Measurements from ENCODE around the gene EPHA5. TPM values are rescaled to one million over a fixed set of nuclear protein-coding genes. Genes with fewer than 3 reads are reported as not detected.

Gene EPHA5
- total RNA-seq, 3 donors from 2014 or later (not counting 1 experiment from before 2014, with no cell fraction given), result not detected

DNA sequence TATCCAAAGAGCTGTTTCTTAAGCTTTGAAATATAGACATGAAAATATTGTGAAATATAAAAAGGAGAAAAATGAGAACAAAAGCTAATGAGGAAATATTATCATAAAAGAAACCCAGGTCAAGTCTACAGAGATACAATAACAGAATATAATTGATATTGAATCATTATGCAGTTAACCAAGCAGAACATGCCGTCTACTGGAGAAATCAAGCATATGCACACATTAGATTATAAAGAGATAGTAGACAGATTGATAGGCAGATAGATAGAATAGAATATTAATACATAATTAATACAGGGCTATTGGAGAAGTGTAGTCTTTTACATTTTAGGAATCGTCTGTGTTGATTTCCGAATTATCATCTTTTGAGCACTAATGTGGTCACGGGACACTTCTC is 208.5 kb downstream of the EPHA5 start:
- no peaks in the 10 kb centered on the region for H3K27me3 Mint-ChIP-seq (ENCODE audit: low read depth in 2 of 2)

DNA sequence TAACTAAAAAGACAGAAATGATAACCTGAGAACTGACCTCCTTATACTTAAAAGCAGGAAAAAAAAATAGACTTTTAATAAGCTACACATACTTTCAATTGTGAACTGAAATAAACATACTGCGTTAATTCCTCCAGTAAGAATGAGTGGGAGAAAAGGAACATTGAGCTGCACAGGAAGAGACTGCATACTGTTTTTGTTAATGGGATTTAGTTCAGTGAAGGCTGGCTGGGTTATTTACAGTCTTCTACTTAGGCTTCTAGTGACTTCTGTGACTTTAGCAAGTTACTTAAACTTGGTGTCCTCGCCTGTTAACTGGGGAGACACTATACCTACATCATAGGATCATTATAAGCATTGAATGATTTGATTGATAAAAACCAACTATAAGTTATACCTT is 213.3 kb downstream of the EPHA5 start:
- peaks cover 2 to 3% of the 10 kb centered on the region in 2 donors for H3K9me3 Mint-ChIP-seq
- 85% methylated on average over 1 of the region's 2 CpGs for WGBS (ENCODE audit: insufficient coverage)
- no peaks in the 10 kb centered on the region for H3K27me3 ChIP-seq (ENCODE audit: control insufficient read depth, insufficient read depth, low read length)
- no peaks in the 10 kb centered on the region for H3K36me3 ChIP-seq (ENCODE audit: control insufficient read depth, insufficient read depth, low read length)
- no peak overlapping the region for H3K4me3 ChIP-seq (ENCODE audit: low read length)
- H3K27ac Mint-ChIP-seq, result no peak overlapping the region
- intact Hi-C loops (cut with micrococcal nuclease), result no loop called here
- ATAC-seq, result no peak
- H3K36me3 Mint-ChIP-seq, result no peaks in the 10 kb centered on the region
- H3K27me3 Mint-ChIP-seq (ENCODE audit: low read depth in 2 of 2), result no peaks in the 10 kb centered on the region
- no peaks in the 10 kb centered on the region for H3K9me3 ChIP-seq (ENCODE audit: control insufficient read depth, insufficient read depth, low read length)
- H3K4me1 ChIP-seq (ENCODE audit: control insufficient read depth, insufficient read depth, low read length), result no peaks in the 10 kb centered on the region
- no peak overlapping the region for H3K27ac ChIP-seq (ENCODE audit: low read length)
- TF ChIP-seq, protein P1, sequence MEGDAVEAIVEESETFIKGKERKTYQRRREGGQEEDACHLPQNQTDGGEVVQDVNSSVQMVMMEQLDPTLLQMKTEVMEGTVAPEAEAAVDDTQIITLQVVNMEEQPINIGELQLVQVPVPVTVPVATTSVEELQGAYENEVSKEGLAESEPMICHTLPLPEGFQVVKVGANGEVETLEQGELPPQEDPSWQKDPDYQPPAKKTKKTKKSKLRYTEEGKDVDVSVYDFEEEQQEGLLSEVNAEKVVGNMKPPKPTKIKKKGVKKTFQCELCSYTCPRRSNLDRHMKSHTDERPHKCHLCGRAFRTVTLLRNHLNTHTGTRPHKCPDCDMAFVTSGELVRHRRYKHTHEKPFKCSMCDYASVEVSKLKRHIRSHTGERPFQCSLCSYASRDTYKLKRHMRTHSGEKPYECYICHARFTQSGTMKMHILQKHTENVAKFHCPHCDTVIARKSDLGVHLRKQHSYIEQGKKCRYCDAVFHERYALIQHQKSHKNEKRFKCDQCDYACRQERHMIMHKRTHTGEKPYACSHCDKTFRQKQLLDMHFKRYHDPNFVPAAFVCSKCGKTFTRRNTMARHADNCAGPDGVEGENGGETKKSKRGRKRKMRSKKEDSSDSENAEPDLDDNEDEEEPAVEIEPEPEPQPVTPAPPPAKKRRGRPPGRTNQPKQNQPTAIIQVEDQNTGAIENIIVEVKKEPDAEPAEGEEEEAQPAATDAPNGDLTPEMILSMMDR (IDR thresholded peaks at IDR 0.05), result no peak
- no peaks in the 10 kb centered on the region for H3K4me1 Mint-ChIP-seq
- no peak overlapping the region for H3K4me3 Mint-ChIP-seq
- no peak for DNase-seq

More for the DNA sequence above, 208.5 kb downstream of the EPHA5 start:
- no peak overlapping the region for H3K4me3 ChIP-seq (ENCODE audit: low read length)
- H3K36me3 Mint-ChIP-seq, result no peaks in the 10 kb centered on the region
- H3K27ac Mint-ChIP-seq, result no peak overlapping the region
- ATAC-seq, result no peak
- H3K27ac ChIP-seq (ENCODE audit: low read length), result no peak overlapping the region
- intact Hi-C loops (cut with micrococcal nuclease), result loop anchor here (5.0 kb wide), 1 partner anchor 51 kb away; no protein-coding TSS in a partner anchor
- no peaks in the 10 kb centered on the region for H3K4me1 Mint-ChIP-seq
- DNase-seq, result no peak
- no peaks in the 10 kb centered on the region for H3K4me1 ChIP-seq (ENCODE audit: control insufficient read depth, insufficient read depth, low read length)
- peaks cover 3 to 14% of the 10 kb centered on the region in 2 donors for H3K9me3 Mint-ChIP-seq
- no peak overlapping the region for H3K4me3 Mint-ChIP-seq
- WGBS (ENCODE audit: insufficient coverage), result no CpG with 5 or more reads among the region's 4 CpGs
- no peaks in the 10 kb centered on the region for H3K9me3 ChIP-seq (ENCODE audit: control insufficient read depth, insufficient read depth, low read length)
- TF ChIP-seq, protein P1 (IDR thresholded peaks at IDR 0.05), result no peak
- no peaks in the 10 kb centered on the region for H3K36me3 ChIP-seq (ENCODE audit: control insufficient read depth, insufficient read depth, low read length)
- H3K27me3 ChIP-seq (ENCODE audit: control insufficient read depth, insufficient read depth, low read length), result no peaks in the 10 kb centered on the region

DNA sequence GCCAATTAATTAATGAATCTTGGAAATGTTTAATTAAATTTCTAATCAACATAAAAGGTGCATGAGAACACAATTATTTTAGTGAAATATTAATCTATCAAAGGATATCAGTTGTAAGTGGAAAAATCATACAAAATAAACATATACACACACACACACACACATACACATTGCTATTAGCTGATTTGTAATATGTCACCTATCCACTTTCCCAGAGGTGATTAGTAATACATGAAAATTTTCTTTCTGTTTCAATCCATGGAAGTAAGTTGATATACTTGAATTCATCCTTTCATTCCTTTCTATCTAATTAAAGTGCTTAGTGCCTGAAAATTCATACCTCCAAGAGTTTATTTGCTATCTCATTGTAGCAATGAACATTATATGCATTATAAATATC is 213.7 kb downstream of the EPHA5 start:
- no peak overlapping the region for H3K27ac ChIP-seq (ENCODE audit: low read length)
- H3K36me3 ChIP-seq (ENCODE audit: control insufficient read depth, insufficient read depth, low read length), result no peaks in the 10 kb centered on the region
- TF ChIP-seq, protein P1 (IDR thresholded peaks at IDR 0.05), result no peak
- H3K27me3 ChIP-seq (ENCODE audit: control insufficient read depth, insufficient read depth, low read length), result no peaks in the 10 kb centered on the region
- H3K4me1 ChIP-seq (ENCODE audit: control insufficient read depth, insufficient read depth, low read length), result no peaks in the 10 kb centered on the region
- Mint-ChIP-seq H3K4me3 (no peak overlapping the region), H3K9me3 (peaks cover 2 to 4% of the 10 kb centered on the region in 2 donors), H3K4me1 (no peaks in the 10 kb centered on the region), H3K27me3 (ENCODE audit: low read depth in 2 of 2) (no peaks in the 10 kb centered on the region), H3K27ac (no peak overlapping the region), H3K36me3 (no peaks in the 10 kb centered on the region)
- ATAC-seq (no peak), DNase-seq (no peak)
- intact Hi-C loops (cut with micrococcal nuclease), result no loop called here
- no peaks in the 10 kb centered on the region for H3K9me3 ChIP-seq (ENCODE audit: control insufficient read depth, insufficient read depth, low read length)
- H3K4me3 ChIP-seq (ENCODE audit: low read length), result no peak overlapping the region

DNA sequence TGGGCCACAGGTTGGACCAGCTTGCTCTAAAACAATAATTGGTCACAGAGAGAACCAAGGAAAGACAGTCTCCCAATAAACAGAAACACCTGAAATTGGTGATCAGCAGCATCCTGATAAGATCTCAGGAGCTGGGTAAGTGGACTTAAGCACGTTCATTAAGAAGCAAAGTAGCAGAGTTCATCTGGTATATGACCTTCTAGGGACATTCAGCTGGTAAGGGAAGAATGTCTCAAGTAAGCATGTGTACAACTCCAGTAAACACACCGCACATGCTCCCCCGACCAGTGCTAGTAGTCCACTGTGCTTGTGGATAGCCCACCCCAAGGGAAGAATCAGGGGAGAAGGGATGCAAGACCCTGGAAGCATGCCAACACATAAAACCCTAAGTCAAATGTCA is 216.9 kb downstream of the EPHA5 start:
- 74% methylated on average over 3 of the region's 3 CpGs for WGBS (ENCODE audit: insufficient coverage)
- no peaks in the 10 kb centered on the region for H3K36me3 ChIP-seq (ENCODE audit: control insufficient read depth, insufficient read depth, low read length)

More for the DNA sequence above, 216.9 kb downstream of the EPHA5 start:
- intact Hi-C loops (cut with micrococcal nuclease), result no loop called here
- Histone ChIP-seq H3K27ac (ENCODE audit: low read length) (no peak overlapping the region), H3K9me3 (ENCODE audit: control insufficient read depth, insufficient read depth, low read length) (no peaks in the 10 kb centered on the region), H3K27me3 (ENCODE audit: control insufficient read depth, insufficient read depth, low read length) (no peaks in the 10 kb centered on the region), H3K4me3 (ENCODE audit: low read length) (no peak overlapping the region), H3K4me1 (ENCODE audit: control insufficient read depth, insufficient read depth, low read length) (no peaks in the 10 kb centered on the region)
- ATAC-seq (no peak), DNase-seq (no peak)
- Mint-ChIP-seq H3K4me3 (no peak overlapping the region), H3K9me3 (peaks cover 2 to 5% of the 10 kb centered on the region in 2 donors), H3K27me3 (ENCODE audit: low read depth in 2 of 2) (no peaks in the 10 kb centered on the region), H3K36me3 (no peaks in the 10 kb centered on the region), H3K4me1 (no peaks in the 10 kb centered on the region), H3K27ac (no peak overlapping the region)
- TF ChIP-seq, protein P1 (IDR thresholded peaks at IDR 0.05), result no peak
